Sigmoid colon (tissue), 7 donors: ENCODE results near the gene ATXN2. TPM values are rescaled to one million over a fixed set of nuclear protein-coding genes. Genes with fewer than 3 reads are reported as not detected.

Experiments used
- DNase-seq: peaks from one replicate; pipeline ENCODE4 v3.0.0-alpha.2; 2019
- H3K27ac ChIP-seq, 4 donors: fragments of 200-600 bp; sonication (generic); one replicate each; pipeline ENCODE4 v1.5.1; 2016 to 2019; ENCODE audit warnings: mild to moderate bottlenecking in 1 of 4
- H3K27me3 ChIP-seq, 3 donors: fragments of 200-600 bp; sonication (generic); one replicate each; pipeline ENCODE4 v1.5.1; 2019; ENCODE audit warnings: mild to moderate bottlenecking in 1 of 3
- H3K36me3 ChIP-seq, 4 donors: fragments of 200-600 bp; sonication (generic); one replicate each; pipeline ENCODE4 v1.5.1; 2016 to 2019
- H3K4me1 ChIP-seq, 4 donors: fragments of 200-600 bp; sonication (generic); one replicate each; pipeline ENCODE4 v1.5.1; 2017 to 2019
- H3K4me3 ChIP-seq, 4 donors: fragments of 200-600 bp; sonication (generic); one replicate each; pipeline ENCODE4 v1.5.1; 2017 to 2019; ENCODE audit warnings: mild to moderate bottlenecking in 2 of 4, moderate library complexity in 1 of 4
- H3K9me3 ChIP-seq, 4 donors: fragments of 200-600 bp in 3 of 4; sonication (generic) in 3 of 4; one replicate each; pipeline versions ENCODE4 v1.5.1 to v1.6.1; 2013 to 2019
- CTCF ChIP-seq, 4 experiments: fragments of 450-650 bp in 3 of 4; fragments of 200-600 bp in 1 of 4; IDR thresholded peaks; one replicate each; pipeline ENCODE4 v1.5.1; 2016 to 2019; ENCODE audit warnings: antibody characterized with exemption in 4 of 4, mild to moderate bottlenecking in 3 of 4, moderate library complexity in 2 of 4
- EP300 ChIP-seq, 4 donors: sonication (generic); formaldehyde crosslinking; IDR thresholded peaks; one replicate each; pipeline ENCODE4 v1.6.1; 2017; ENCODE audit warnings: antibody characterized with exemption in 4 of 4
- POLR2A ChIP-seq, 2 donors: fragments of 450-650 bp; IDR thresholded peaks; one replicate each; pipeline ENCODE4 v1.6.1; 2016; ENCODE audit warnings: antibody characterized with exemption in 2 of 2, mild to moderate bottlenecking in 2 of 2, moderate library complexity in 2 of 2
- POLR2AphosphoS5 ChIP-seq, 4 donors: sonication (generic); formaldehyde crosslinking; IDR thresholded peaks; one replicate each; pipeline ENCODE4 v1.6.1; 2017; ENCODE audit warnings: antibody characterized with exemption in 4 of 4
- WGBS, 2 donors: extraction: QIAGEN DNeasy Blood & Tissue Kit; methylation state at CpG; one replicate each; pipeline ENCODE4 v1.1.7; 2013; 5-methylcytosine and 5-hydroxymethylcytosine counted together
- intact Hi-C: fragments of 100-400 bp; cut with DNase I; formaldehyde crosslinking; loops from one replicate; pipeline ENCODE4 v1.15.1; 2023
- polyA plus RNA-seq, 3 donors: library from polyadenylated mRNA; stranded (reverse); fragments of 200-250 nt; gene quantifications; one replicate each; pipeline ENCODE4 v1.2.3, GENCODE V29; 2013
- total RNA-seq, 4 donors: library from RNA; depleted of rRNA; stranded (reverse); fragments of >200 nt; gene quantifications; one replicate each; pipeline ENCODE4 v1.1.0, GENCODE V29; 2016
- donor health status: healthy with polysubstance abuse.
- donor health status: Bipolar disorder and iron deficiency.
- donor health status: healthy.

The ATXN2 gene
- total and polyA plus RNA-seq, 7 donors = 6.5 to 119 (median 42.5) TPM

- Histone ChIP-seq H3K4me3 (no peak overlapping the region), H3K27ac (peak overlapping the region; percentile 49 to 72 (median 60)), H3K36me3 (peaks cover 0 to 2% (median under 1%) of the 10 kb centered on the region in 4 donors), H3K9me3 (no peaks in the 10 kb centered on the region), H3K27me3 (no peaks in the 10 kb centered on the region), H3K4me1 (peaks cover 0 to 62% (median 36%) of the 10 kb centered on the region in 4 donors)
- TF ChIP-seq POLR2A (IDR thresholded peaks at IDR 0.05) (no peak), POLR2AphosphoS5 (IDR thresholded peaks at IDR 0.05) (no peak), EP300 (IDR thresholded peaks at IDR 0.05) (no peak), CTCF (IDR thresholded peaks at IDR 0.05) (no peak)
- DNase-seq = no peak
- 66 to 71% methylated on average over 6 of the region's 6 CpGs for WGBS, 2 donors
- intact Hi-C loops = no loop called here
These were observed 186.2 kb downstream of the ATXN2 start for GRCh38 chr12:111412830-111413441.

GRCh38 chr12:111412007-111412829 lies 186.9 kb downstream of the ATXN2 start:
- WGBS, 2 donors = 52 to 72% methylated on average over 15 of the region's 15 CpGs
- Histone ChIP-seq H3K36me3 (no peaks in the 10 kb centered on the region), H3K27ac (peak overlapping the region; percentile 49 to 72 (median 60)), H3K4me1 (peaks cover 0 to 69% (median 42%) of the 10 kb centered on the region in 4 donors), H3K27me3 (no peaks in the 10 kb centered on the region), H3K4me3 (no peak overlapping the region), H3K9me3 (no peaks in the 10 kb centered on the region)
- DNase-seq = no peak
- intact Hi-C loops = no loop called here
- TF ChIP-seq POLR2A (IDR thresholded peaks at IDR 0.05) (no peak), CTCF (IDR thresholded peaks at IDR 0.05) (no peak), POLR2AphosphoS5 (IDR thresholded peaks at IDR 0.05) (no peak), EP300 (IDR thresholded peaks at IDR 0.05) (no peak)

GRCh38 chr12:111411185-111411764 lies 187.8 kb downstream of the ATXN2 start:
- Histone ChIP-seq H3K36me3 (no peaks in the 10 kb centered on the region), H3K27ac (peak overlapping the region; percentile 49 to 77 (median 70)), H3K4me1 (peaks cover 0 to 78% (median 51%) of the 10 kb centered on the region in 4 donors), H3K4me3 (no peak overlapping the region), H3K27me3 (no peaks in the 10 kb centered on the region), H3K9me3 (no peaks in the 10 kb centered on the region)
- no peak for DNase-seq
- WGBS, 2 donors = 84 to 91% methylated on average over 8 of the region's 8 CpGs
- TF ChIP-seq CTCF (IDR thresholded peaks at IDR 0.05) (no peak), EP300 (IDR thresholded peaks at IDR 0.05) (no peak), POLR2AphosphoS5 (IDR thresholded peaks at IDR 0.05) (no peak), POLR2A (IDR thresholded peaks at IDR 0.05) (no peak)
- intact Hi-C loops = no loop called here

- H3K27ac ChIP-seq = peak overlapping the region; percentile 68 to 84 (median 74)
- TF ChIP-seq CTCF (IDR thresholded peaks at IDR 0.05) (no peak), POLR2A (IDR thresholded peaks at IDR 0.05) (no peak), POLR2AphosphoS5 (IDR thresholded peaks at IDR 0.05) (no peak), EP300 (IDR thresholded peaks at IDR 0.05) (no peak)
- H3K4me3 ChIP-seq = no peak overlapping the region
- intact Hi-C loops = no loop called here
- WGBS, 2 donors = 76 to 82% methylated on average over 12 of the region's 12 CpGs
- H3K9me3 ChIP-seq = no peaks in the 10 kb centered on the region
- H3K27me3 ChIP-seq = no peaks in the 10 kb centered on the region
- DNase-seq = no peak
- peaks cover 0 to 80% (median 52%) of the 10 kb centered on the region in 4 donors for H3K4me1 ChIP-seq
- H3K36me3 ChIP-seq = no peaks in the 10 kb centered on the region
These were observed 188.5 kb downstream of the ATXN2 start for GRCh38 chr12:111410431-111411184.
